Measurements from ENCODE around the gene MBOAT1.

GRCh38 chr6:20102397-20103073, 109.7 kb downstream of the MBOAT1 start:
- TF ChIP-seq CTCF (IDR thresholded peaks at IDR 0.05; ENCODE audit: insufficient read depth, low read depth, low read length) (no peak), EZH2 (IDR thresholded peaks at IDR 0.05; ENCODE audit: insufficient read depth, low read length) (no peak)

Measured in astrocyte (in vitro differentiated cells and primary cell).